ENCODE data around the gene PTPN4. TPM values are rescaled to one million over a fixed set of nuclear protein-coding genes. Genes with fewer than 3 reads are reported as not detected.

PTPN4 gene
- total RNA-seq, 1 experiment from 2014 or later, result 80.5 TPM

DNA sequence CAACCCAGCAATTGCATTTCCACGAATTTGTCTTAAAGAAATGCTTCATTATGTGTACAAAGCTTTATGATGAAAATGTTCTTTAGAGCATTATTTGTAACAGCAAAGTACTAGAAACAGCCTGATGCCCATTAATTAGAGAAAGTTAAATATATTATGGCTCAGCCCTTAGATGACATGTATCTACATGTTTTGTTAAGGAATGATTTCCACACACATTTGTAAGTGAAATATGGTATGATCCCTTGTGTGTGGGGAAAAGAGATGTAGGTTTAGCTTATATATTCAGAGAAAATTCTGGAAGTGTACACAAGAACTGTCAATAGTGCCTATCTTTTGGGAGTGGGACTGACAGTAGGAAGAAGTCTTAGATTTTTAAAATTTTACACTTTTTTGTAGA lies 3.8 kb upstream of the PTPN4 start:
- no CpG with 5 or more reads among the region's 1 CpG for WGBS (ENCODE audit: extremely low coverage, insufficient read length, low lambda C conversion rate)
- no peak overlapping the region for H3K4ac ChIP-seq (ENCODE audit: low read depth, low read length)
- Mint-ChIP-seq H3K4me1 (peaks cover 14 to 16% of the 10 kb centered on the region in 2 experiments), H3K4me3 (no peak overlapping the region), H3K9me3 (peaks cover 0 to 3% of the 10 kb centered on the region in 2 experiments; a peak in 2 of 5 replicates), H3K36me3 (ENCODE audit: insufficient read depth in 1 of 3, low read depth in 3 of 3) (peaks cover 0 to 2% (median 2%) of the 10 kb centered on the region in 3 experiments; a peak in 1 of 7 replicates), H3K27ac (no peak overlapping the region), H3K27me3 (ENCODE audit: low read depth) (no peaks in the 10 kb centered on the region; the same call in none of the 2 replicates)
- no peak overlapping the region for H4K8ac ChIP-seq (replicated peaks; ENCODE audit: insufficient read length, low read depth, low read length)
- H3K27me3 ChIP-seq (ENCODE audit: insufficient read depth, low read length), result no peaks in the 10 kb centered on the region
- H3K4me2 ChIP-seq (ENCODE audit: insufficient read depth, insufficient read length, low read length), result no peak overlapping the region
- H2BK5ac ChIP-seq (ENCODE audit: insufficient read length, low read length), result no peak overlapping the region
- no peak overlapping the region for H2BK120ac ChIP-seq (ENCODE audit: low read depth, low read length, poor library complexity, severe bottlenecking)
- no peak overlapping the region for H4K91ac ChIP-seq (ENCODE audit: insufficient read length, low read depth, low read length)
- H3K4me1 ChIP-seq (ENCODE audit: insufficient read depth, low read length), result peaks cover 2% of the 10 kb centered on the region; the same call in 1 of the 2 replicates
- no peak overlapping the region for H2AK5ac ChIP-seq (ENCODE audit: insufficient read length, low read length)
- H2BK20ac ChIP-seq (ENCODE audit: low read depth, low read length, poor library complexity, severe bottlenecking), result no peak overlapping the region
- H3K27ac ChIP-seq (ENCODE audit: insufficient read length, low read depth, low read length), result no peak overlapping the region
- H3K56ac ChIP-seq (ENCODE audit: insufficient read length, low read depth, low read length), result no peak overlapping the region
- H3K79me1 ChIP-seq (ENCODE audit: insufficient read depth, low read depth, low read length, poor library complexity, severe bottlenecking), result no peaks in the 10 kb centered on the region
- H2BK15ac ChIP-seq (ENCODE audit: low read depth, low read length), result no peak overlapping the region
- no peak overlapping the region for H3K9ac ChIP-seq (ENCODE audit: extremely low read depth, insufficient read length, low read length)
- H4K20me1 ChIP-seq (ENCODE audit: control insufficient read depth, insufficient read depth, insufficient read length), result no peaks in the 10 kb centered on the region
- H3K18ac ChIP-seq (ENCODE audit: insufficient read length, low read depth, low read length), result no peak overlapping the region
- DNase-seq, result no peak
- peaks cover 8% of the 10 kb centered on the region for H3K23me2 ChIP-seq (ENCODE audit: insufficient read length, low read depth, low read length, poor library complexity, severe bottlenecking)
- H3K14ac ChIP-seq (ENCODE audit: insufficient read depth, low read length), result no peak overlapping the region
- no peak overlapping the region for H3T11ph ChIP-seq (ENCODE audit: low read length)
- no peak overlapping the region for H2AFZ ChIP-seq (ENCODE audit: low read length)
- peaks cover 4% of the 10 kb centered on the region; the same call in 1 of the 2 replicates for H3K79me2 ChIP-seq (ENCODE audit: insufficient read depth, low read length)
- no peak for TF ChIP-seq CTCF (conservative IDR thresholded peaks at IDR 0.05)
- H3K9me3 ChIP-seq (ENCODE audit: control insufficient read depth, low read depth, low read length), result no peaks in the 10 kb centered on the region
- no peak overlapping the region for H2BK12ac ChIP-seq (ENCODE audit: insufficient read length, low read depth, low read length)
- no peak overlapping the region for H4K5ac ChIP-seq (ENCODE audit: insufficient read length, low read depth, low read length)
- no peak overlapping the region for H3K23ac ChIP-seq (ENCODE audit: insufficient read length, low read depth, low read length)
